Coronary artery (tissue), 2 donors: ENCODE data around the gene PPM1H.
"Not testable (repeated sequence)": the region's sequence is repeated elsewhere in the genome, so short reads cannot be mapped to it uniquely, and the experiment has no call there.

ENCODE experiments used
- DNase-seq: peaks from one replicate; pipeline ENCODE4 v3.0.0-alpha.2; 2017; ENCODE audit warnings: low spot score
- H3K27ac ChIP-seq, 2 donors: fragments of 200-600 bp; sonication (generic); one replicate each; pipeline ENCODE4 v1.5.1; 2016 to 2019
- H3K4me3 ChIP-seq: fragments of 200-600 bp; sonication (generic); 2 replicates; pipeline ENCODE4 v1.5.1; 2016; ENCODE audit warnings: mild to moderate bottlenecking, moderate library complexity
- CTCF ChIP-seq: fragments of 200-600 bp; sonication (generic); IDR thresholded peaks from one replicate; pipeline ENCODE4 v1.5.1; 2019; ENCODE audit warnings: antibody characterized with exemption

PPM1H gene

GRCh38 chr12:62738105-62738504 lies 196.8 kb downstream of the PPM1H start:
- Histone ChIP-seq H3K4me3 (no peak overlapping the region), H3K27ac (no peak overlapping the region)
- no peak for DNase-seq
- no peak for TF ChIP-seq CTCF

GRCh38 chr12:62737615-62738014 lies 197.3 kb downstream of the PPM1H start:
- H3K4me3 ChIP-seq = no peak overlapping the region
- no peak overlapping the region for H3K27ac ChIP-seq
- DNase-seq = no peak
- no peak for TF ChIP-seq CTCF

- no peak for TF ChIP-seq CTCF
- no peak overlapping the region for H3K27ac ChIP-seq
These were observed 197.8 kb downstream of the PPM1H start for GRCh38 chr12:62737188-62737587.

GRCh38 chr12:62736596-62736995 lies 198.4 kb downstream of the PPM1H start:
- Histone ChIP-seq H3K4me3 (no peak overlapping the region), H3K27ac (no peak overlapping the region)
- no peak for DNase-seq
- no peak for TF ChIP-seq CTCF

More at GRCh38 chr12:62737188-62737587, 197.8 kb downstream of the PPM1H start:
- no peak for DNase-seq
- H3K4me3 ChIP-seq = no peak overlapping the region

GRCh38 chr12:62732861-62733427 lies 202.0 kb downstream of the PPM1H start:
- Histone ChIP-seq H3K4me3 (no peak overlapping the region), H3K27ac (peak overlapping the region in 1 of 2 donors; percentile 32)
- DNase-seq = no peak
- TF ChIP-seq CTCF = no peak

- Histone ChIP-seq H3K27ac (peak overlapping the region; percentile 21 to 70), H3K4me3 (peak overlapping the region; percentile 58)
- no peak for DNase-seq
- no peak for TF ChIP-seq CTCF
These were observed 203.7 kb downstream of the PPM1H start for GRCh38 chr12:62731055-62731820.

GRCh38 chr12:62730649-62731048 lies 204.3 kb downstream of the PPM1H start:
- Histone ChIP-seq H3K27ac (peak overlapping the region; percentile 21 to 70), H3K4me3 (peak overlapping the region; percentile 58)
- no peak for DNase-seq
- no peak for TF ChIP-seq CTCF

GRCh38 chr12:62729579-62730544 lies 205.1 kb downstream of the PPM1H start:
- not testable (repeated sequence) for DNase-seq, H3K4me3 ChIP-seq
- H3K27ac ChIP-seq = peak overlapping the region; percentile 21 to 50
